ENCODE measurements around the gene CCNY.
"Not testable (repeated sequence)": the region's sequence is repeated elsewhere in the genome, so short reads cannot be mapped to it uniquely, and the experiment has no call there.

The CCNY gene

DNA sequence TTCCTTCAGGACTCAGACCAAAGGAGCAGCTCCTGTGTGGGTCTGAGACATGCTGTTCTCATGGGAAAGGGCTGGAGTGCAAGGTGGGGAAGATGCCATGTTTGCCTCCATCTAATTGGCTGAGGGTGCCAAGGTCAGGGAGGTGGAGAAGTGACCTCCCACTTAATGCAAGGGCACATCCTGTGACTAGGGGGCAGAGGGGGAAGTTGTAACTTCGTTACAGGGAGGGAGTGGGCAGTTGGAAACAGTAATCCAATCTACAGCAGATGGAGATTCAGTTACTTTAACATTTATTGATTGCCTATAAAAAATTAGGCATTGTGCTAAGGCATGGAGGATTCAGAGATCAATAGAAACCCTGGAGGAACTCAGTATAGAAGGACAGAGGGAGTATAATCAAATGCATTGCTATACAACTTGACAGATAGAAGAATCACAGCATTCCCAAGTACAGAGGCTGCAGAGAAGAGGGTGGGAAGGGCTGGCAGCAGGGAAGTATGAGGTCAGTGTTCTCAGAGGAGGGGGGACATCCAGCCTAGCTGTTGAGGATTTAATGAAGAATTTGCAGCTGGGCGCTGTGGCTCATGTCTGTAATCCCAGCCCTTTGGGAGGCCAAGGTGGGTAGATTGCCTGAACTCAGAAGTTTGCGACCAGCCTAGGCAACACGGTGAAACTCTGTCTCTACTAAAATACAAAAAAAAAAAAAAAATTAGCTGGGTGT lies 75.9 kb downstream of the CCNY start:
- DNase-seq: no peak

DNA sequence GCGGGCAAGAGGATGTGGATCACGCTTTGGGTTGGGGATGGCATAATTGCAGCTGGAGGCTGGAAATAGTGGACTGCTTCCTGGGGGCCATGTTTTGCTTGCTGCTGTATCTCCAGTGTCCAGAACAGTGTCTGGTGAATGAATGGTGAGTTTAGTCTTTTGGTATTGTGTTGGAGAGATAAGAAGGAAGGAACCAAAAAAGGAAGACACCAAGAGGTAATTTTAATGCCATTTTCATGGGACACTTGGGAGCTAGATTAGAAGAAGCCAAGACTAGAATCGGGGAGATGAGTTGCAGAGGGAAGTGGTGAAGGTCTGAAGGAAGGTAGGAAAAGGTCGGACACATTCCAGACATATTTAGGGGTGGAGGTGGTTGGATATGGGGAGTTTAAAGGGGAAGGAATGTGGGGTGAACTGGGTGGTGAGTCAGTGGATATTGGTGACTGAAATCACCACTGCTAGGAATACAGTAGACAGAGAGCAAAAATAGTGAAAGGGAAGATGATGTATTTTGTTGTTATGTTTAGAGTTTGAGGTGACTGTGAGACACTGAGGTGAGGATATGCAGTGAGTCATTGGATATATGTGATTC lies 76.7 kb downstream of the CCNY start:
- DNase-seq: no peak

DNA sequence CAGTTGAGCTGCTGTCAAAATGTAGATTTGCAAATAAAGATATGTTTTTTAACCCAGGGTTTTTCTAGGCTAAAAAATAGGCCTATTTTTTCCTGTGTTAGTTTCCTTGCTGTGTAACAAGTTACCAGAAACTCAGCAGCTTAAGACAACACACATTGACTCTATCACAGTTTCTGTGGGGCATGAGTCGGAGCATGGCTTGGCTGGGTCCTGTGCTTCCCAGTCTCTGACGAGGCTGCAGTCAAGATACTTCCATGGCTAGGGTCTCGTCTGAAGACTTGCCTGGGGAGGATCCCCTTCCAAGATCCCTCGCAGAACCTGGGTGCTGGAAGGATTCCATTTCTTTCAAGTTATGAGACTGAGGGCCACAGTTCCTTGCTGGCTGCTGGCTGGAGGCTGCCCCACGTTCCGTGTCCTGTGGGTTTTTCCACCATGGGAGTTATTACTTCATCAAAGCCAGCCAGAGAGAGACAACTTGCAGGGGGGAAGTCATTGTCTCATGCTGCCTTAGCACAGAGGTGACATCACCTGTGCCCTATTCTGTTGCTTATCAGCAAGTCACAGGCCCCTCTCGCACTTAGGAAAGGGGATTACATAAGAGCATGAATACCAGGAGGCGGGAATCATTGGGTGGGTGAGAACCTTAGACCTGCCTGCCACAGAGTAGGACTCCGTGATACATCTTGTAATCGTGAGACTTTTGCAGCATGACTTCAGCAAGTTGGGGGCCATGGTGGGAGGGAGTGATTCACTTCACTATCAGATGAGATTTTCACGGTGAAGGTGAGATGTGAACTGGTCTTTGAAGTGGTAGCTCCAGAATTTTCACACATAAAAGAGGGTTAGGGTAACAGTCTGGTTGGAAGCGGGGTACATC lies 77.9 kb downstream of the CCNY start:
- DNase-seq: no peak

DNA sequence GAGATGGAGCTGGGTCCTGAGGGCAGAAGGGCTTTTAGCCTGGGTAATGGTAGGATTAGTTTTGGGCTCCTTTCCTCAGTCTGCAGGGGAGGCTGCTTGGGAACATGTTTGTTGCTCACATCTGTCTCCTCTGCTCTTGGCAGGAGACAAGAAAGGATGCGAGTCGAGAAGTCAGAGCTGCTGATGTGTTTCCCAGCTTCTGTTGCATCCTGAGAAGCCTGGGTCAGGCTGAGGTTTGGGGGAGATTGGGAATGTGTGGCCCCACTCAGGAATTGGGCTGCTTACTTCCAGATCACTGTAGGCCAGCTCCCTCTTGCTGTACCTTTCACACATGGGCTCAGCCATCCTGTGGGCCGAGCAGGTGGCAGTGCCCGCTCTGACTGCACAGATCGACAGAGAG lies 79.2 kb downstream of the CCNY start:
- no peak for DNase-seq

DNA sequence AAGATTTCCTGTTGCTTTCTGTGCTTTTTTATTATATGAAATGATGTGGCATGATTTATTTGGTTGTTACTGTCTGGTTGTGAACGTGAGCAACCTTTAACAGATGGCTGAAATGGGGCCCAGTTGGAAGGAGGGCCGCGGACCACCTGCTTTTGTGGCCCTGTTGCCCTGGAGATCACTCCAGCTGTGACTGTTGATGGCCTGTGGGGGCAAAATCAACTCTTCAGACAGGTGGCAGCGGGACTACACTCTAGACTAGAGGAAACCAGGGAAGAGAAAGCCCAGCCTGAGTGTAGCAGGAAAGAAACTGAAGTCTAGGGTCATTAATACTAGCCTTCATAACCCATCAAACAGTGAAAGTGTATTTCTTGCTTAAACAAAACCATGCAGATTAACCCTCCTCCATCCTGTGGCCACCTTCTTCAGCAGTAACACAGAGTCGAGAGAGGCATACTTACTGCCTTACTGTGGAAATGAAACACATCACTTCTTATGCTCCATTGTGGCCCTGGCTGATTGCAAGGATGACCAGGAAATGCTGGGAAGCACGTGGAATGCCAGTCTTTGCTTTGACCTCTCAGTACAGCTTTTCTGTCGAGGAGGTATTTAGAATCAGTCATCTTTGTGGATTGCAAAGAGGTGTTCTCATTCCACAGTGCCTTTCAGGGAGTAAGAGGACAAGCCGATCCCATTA lies 80.5 kb downstream of the CCNY start:
- no peak for DNase-seq

DNA sequence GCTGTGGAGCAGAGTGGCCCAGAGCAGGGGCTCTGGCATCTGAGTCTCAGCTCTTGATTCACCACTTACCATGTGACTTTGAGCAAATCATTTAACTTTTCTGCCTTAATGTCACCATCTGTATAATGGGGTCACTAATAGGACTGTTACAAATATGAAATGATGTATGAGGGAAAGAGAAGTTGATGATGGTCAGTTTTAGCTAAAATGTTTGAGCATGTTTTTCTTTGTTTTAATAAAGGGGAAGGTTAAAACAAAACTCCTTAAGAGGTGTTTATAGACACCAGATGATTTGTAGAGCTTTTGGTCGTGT lies 81.0 kb downstream of the CCNY start:
- DNase-seq: no peak

DNA sequence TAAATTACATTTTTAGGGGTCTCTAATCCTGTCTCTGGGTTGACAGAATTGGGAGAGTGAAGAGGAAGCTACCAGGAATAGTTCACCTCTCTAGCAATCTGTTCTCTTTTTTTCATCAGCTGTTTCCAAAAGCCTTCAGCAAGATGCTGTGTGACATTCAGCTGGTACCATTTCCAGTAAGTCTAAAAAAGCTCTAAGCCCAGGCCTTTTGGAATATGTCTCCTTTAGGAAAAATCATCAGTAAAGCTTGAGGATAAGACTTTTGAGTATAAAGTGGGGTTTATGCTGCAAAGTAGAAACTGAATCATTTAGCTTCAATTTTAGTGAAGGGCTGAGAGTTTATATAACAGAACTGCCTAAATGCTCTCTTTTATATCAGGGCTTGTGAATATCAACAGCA lies 81.5 kb downstream of the CCNY start:
- no peak for DNase-seq

DNA sequence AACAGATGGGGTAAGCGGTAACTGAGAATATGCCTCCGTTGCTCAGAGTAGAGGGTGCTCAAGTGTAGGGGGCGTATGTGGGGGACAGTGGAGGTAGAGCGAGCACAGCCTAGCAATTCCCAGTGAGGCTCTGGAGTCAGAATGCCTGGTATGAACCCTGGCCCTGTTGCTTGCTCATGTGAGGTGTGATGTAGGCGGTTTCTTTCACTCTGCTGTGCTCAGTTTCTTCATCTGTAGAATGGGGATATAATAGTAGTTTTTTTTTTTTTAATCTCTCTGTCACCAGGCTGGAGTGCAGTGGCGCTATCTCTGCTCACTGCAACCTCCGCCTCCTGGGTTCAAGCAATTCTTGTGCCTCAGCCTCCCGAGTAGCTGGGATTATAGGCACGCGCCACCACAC lies 82.3 kb downstream of the CCNY start:
- DNase-seq: not testable (repeated sequence)

DNA sequence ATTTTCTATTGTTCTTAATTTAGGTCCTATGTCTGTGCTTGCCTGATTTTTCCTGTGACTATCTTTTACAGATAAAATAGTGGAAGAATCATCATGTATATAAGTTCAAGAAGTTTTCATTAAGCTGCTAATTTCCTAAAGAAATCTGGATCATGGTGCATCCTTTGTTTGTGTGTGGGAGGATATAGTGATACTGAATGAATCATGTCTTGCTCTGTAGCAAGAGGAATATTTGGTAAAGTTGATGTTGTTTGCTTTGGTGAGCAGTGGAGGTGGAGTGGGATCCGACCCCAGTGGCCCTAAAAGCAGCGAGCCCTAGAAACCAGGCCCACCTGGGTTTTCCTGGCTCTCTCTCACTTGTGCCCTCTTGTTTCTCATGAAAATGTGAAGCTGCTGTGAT lies 83.7 kb downstream of the CCNY start:
- no peak for DNase-seq

DNA sequence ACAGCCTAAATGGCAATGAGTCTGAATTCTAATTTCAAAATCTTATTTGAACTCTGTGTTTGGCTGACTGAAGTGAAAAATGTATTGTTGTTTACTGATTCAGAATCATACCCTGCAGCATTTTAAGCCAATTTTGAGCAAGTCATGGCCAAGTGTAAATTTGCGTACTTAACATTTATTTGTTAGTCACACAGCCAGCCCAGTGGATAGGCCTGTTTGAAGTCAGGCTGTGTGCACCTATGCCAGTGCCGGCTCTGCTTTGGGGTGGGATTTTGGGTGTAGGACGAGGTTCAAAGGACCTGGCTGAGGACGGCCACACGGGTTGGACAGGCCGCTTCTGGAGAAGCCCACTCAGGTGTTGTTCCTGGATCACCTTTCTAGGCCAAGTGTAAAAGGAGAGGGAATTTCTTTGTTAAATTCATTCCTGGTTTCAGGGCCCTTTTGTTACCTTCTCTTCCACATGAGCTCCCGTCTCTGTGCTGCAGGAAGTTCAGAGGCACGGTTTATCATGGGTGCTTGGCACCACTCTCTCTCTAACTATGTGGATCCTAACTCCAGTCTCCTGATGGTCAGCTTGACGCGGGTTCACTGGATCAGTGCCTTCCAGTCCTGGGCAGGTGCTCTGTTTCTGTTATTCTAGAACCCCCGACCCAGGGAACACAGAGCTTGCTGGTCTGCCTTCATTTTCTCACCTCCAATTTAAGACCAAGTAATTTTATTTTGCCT lies 84.7 kb downstream of the CCNY start:
- DNase-seq: no peak

DNA sequence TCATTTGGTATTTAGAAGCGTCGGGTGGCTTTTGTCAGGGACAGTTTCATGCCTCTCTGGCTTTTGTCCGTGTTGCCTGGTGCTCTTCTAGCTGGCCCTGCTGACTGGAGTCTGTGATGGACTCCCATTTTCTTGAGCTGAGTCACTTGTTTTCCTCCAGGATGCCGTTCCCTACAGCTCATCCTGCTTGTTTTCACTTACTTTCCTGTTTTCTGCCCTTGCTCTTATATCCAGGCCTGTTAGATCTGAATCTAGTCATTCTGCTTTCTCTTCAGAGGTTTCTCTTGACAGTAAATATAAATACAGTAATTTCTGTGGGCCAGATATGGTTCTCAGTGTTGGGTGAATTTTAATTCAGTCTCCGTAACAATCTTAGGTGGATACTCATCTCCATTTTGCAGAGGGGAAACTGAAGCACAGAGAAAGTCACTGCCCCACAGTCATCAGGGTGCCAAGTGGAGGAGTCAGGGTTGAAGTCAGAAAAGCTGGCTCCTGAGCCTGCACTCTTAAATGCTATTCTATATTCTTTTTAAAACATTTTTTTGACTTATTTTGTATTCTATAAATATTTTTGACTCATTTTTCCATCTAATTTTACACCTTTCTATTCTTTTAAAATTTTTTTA lies 85.4 kb downstream of the CCNY start:
- DNase-seq: no peak

DNA sequence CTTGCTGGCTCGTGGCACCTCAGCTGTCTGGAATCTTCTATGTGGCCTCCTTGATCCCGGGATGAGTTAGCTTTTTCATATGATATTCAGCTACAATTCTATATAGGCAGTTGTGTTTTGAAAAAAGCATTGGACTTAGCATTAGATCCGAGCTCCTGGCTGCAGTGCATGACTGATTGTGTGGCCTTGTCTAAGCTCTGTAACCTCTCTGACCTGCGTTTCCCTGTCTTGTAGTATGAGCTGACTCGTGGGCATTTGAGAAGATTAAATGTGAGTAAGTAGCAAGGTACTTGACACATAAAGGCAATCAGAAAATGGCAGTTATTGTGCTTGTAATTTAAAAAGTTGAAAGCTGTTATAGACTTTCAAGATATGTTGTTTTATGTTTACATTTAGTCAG lies 85.9 kb downstream of the CCNY start:
- no peak for DNase-seq

DNA sequence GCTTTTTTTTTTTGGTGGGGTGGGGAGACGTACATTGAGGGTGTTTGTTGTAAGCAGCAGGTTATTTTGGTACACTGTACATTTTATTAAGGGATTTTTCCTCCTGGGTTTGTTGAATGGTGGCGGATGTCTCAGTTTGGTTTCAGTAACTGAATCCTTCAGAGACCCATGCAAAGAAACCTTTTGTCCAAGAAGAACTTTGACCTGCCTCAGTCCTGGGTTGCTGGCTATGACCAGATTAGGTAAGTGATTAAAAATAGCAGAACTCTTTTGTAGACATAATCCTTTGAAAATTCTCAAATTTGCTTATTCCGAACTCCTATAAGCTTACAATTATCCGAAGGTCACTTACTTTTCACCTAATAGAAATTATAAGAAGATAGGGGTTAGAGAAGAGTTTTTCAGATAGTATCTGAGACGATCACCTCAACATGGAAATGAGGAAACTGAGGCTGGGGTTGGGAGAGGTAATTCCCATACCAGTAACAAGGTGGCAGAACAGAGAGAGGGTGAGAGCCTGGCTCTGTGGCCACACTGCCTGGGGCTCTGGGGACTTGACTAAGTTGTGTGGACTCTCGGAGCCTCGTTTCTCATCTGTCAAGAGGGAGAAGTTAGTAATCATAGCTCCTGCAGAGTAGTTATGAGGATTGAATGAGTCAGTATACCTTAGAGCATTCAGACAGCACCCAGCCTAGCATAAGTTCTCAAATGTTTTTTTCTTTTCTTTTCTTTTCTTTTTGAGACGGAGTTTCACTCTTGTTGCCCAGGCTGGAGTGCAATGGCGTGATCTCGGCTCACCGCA lies 87.4 kb downstream of the CCNY start:
- DNase-seq: no peak

DNA sequence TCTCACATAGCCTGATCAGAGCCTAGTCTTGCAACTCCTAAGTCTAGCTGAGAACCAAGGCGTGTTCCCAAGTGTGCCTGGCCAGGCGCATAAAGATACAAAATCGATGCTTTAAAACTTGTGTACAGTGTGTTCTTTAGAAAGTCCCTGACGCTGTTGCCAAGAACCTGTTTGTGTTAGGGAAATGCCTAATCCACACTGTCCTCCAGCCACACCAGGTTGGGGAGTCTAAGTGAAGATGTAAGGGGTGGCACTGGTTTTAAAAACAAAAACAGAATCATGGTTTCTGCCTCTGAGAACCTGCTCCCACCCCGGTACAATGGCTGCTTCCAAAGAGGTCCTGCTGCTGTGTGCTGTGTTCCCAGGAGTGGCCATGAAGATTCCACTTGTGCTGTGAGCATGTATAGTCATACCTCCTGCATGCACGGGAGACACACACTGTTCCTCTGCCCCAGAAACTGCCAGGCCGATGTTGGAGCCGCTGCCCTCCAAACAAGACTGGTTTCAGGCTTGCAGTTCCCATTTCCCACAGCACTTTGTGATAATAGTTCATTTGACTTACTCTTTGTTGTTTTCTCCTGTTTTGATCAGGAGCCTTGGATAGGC lies 88.5 kb downstream of the CCNY start:
- no peak for DNase-seq

DNA sequence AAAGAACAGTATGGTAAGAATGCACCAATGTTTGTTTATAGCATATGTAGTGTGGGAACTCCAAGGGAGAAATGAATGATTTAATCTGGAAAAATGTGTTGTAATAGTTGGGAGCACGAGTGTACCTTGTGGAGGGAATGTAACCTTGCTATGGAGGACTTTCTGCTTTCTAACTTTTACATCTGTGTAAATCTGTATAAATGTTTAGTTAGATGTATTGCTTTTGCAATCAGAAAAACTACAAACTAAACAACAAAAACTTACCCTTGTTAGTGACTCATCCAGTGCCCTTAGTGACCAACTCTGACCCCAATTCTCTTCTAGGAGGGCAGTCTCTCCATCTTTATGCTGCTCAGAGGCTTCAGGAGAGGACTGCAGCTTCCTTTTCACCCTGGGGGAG lies 89.3 kb downstream of the CCNY start:
- DNase-seq: no peak

DNA sequence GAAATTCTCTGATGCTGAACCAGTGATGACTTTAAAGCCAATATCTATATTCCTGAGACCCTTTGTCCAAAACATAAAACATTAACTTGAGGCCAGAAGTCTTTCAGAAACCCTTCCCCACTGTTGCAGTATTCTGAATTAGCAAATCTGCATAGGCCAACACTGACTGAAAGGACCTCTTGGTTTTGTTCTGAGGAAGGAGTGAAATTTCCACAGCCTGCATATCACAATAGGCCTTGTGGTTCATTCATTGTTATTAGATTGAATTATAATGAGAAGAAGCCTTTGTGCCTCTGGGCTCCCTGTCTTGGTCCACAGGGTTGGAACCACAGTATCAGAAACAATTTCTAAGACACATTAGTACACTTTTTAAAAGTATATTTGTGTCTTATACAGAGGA lies 90.3 kb downstream of the CCNY start:
- no peak for DNase-seq

DNA sequence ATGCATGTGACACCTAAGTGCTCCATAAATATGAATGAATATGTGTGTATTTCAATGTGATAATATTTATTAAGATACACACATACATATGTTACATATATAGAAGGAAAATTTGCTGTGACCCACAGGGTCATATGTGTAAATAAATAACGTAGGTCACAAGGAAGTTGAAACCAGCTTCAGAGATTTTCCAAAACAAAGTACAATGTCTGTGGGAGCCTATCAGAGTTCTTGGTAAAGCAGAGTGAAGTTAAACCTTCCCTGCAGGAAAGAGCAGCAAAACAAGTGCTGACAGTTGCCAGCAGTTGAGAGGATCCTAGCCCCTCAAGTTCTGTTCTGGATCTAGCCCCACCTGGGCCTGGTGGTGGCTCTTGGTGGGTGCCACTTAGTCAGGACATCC lies 91.2 kb downstream of the CCNY start:
- DNase-seq: no peak

DNA sequence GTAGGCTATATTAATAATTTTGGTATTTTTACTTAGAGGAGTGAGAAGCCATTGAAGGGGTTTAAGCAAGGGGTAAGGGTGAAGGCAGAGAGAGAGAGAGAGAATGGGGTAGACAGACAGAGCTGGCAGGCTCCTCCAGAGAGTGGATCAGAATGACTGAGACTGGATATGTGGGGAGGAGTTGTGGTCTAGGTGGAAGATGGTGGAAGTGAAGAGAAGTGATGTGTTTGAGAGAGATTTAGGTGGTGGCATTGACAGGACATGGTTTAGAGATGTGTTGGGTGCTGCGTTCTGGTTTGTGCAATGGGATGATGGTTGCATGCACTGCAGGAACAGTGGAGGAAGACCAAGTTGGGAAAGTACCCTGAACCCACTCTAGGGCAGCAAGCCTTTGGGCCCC lies 92.2 kb downstream of the CCNY start:
- DNase-seq: no peak

DNA sequence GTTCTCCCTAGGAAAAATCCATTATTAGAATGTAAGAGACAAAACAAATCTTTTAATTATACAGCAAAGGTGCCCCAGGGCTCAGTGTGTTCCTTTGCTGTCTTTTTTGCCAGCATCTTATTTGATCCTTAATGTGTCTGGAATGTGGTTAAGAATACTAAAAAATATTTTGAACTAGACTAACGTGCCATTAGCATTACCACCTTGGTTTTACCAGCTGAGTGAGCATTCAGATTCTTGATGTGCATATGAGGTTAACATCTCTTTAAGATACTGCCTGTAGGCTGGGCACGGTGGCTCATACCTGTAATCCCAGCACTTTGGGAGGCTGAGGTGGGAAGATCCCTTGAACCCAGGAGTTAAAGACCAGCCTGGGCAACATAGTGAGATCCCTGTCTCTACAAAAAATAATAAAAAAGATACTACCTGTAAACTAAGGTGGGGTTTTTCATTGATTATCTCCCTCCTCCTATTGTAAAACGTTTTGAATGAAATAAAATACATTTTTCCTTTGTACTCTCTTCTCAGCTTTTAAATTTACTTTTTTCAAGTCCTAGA lies 96.6 kb downstream of the CCNY start:
- no peak for DNase-seq

DNA sequence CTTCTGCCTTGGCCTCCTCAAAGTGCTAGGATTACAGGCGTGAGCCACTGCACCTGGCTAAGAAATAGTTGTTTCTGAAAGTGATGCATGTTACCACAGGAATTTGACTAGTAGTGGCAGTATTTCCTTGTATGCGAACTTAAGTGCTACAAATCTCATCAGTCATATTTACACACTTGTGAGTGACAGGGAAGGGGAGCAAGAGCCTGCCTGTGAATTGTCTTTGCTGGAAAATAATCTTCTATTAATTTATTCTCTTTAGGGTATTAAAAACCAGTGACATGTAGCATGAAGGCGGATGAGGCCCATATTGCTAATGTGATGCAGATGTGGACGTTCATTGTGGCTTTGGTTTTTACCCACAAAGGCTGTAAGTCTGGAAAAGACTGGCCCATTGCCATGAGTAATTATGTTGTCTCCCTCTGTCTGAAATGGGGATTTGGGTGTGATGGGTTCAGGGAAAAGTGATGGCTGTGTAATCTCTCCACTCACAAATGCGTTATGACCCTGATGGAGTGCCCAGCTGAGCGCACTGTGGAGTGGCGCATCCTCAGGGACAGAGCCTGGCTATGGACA lies 97.6 kb downstream of the CCNY start:
- no peak for DNase-seq

All from stimulated activated CD4-positive, alpha-beta T cell treated with anti-CD3 and anti-CD28 coated beads, Interleukin-2, amount 100 ng/mL, for 48 hours (primary cell).